Retina (tissue), 1 donor: ENCODE measurements around the gene DGKA.
"Not testable (repeated sequence)": the region's sequence is repeated elsewhere in the genome, so short reads cannot be mapped to it uniquely, and the experiment has no call there.

Experiments used
- DNase-seq: peaks from one replicate; pipeline ENCODE4 v3.0.0-alpha.2; 2016

Gene DGKA

DNA sequence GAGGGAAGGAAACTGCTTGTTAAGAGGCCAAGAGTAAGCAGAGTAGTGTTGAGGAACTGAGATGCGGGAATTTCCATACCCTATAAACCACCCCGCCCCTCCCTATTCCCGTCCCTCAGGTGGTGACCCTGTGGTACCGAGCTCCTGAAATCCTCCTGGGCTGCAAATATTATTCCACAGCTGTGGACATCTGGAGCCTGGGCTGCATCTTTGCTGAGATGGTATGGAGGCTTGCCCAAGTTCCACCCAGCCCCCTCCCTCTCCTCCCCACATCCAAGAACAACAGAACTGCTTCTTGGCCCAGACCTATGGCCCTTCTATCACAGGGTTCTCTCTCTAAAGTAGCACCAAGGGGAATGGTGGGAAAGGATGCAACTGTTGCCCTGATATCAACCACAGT, 38.4 kb downstream of the DGKA start:
- DNase-seq: no peak

DNA sequence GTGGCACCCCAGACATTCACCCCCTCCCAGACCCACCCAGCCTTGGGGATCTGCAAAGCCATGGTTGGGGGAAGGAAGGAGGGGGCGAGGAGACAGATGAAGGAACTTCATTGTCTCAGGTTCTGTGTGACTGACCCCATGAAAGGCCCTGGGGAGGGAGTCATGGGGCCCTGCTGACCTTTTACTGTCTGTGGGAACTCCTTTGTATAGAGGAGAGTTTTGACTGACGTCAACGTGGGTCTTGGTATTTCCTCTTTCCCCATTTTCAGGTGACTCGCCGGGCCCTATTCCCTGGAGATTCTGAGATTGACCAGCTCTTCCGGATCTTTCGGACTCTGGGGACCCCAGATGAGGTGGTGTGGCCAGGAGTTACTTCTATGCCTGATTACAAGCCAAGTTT, 39.8 kb downstream of the DGKA start:
- DNase-seq: no peak

GRCh38 chr12:55972042-55972441, 41.1 kb downstream of the DGKA start:
- DNase-seq: no peak

GRCh38 chr12:55972456-55972855, 41.5 kb downstream of the DGKA start:
- DNase-seq: no peak

DNA sequence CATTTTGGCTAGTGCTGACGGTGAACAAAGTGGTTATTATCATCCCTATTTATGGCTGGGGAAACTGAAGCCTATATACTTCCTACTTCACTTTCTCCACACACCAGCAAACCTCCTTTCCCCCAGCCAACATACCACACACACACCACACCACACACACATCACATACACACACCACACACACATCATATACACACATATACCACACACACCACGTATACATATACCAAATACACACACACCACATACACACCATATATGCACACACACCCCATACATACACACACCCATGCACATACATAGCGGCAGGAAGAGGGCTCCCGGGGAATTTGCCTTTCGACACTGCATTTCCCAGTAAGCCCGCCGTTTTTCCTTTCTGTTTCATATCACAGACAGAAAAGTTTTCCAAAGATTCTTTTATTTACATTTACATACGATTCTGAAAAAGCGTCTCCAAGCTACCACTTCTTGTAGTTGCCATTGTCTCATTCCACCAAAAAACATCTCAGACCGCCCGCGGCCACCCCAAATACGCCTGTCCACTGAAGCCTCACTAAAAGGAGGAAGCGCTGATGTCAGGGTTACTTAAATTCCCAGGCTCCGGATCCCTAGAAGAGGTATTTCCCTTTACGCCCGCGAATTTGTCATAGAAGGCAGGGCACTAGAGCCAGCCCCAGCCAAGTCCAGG, 42.1 kb downstream of the DGKA start:
- DNase-seq: no peak

GRCh38 chr12:55973599-55974307, 42.8 kb downstream of the DGKA start, which contains the start of gene RAB5B:
RAB5B (plus strand) TSS chr12:55974078; CDS start chr12:55986961, 12,883 bp downstream.
- peak; percentile 96 for DNase-seq

- DNase-seq: no peak
Measured at GRCh38 chr12:55974308-55974730, 43.4 kb downstream of the DGKA start.

DNA sequence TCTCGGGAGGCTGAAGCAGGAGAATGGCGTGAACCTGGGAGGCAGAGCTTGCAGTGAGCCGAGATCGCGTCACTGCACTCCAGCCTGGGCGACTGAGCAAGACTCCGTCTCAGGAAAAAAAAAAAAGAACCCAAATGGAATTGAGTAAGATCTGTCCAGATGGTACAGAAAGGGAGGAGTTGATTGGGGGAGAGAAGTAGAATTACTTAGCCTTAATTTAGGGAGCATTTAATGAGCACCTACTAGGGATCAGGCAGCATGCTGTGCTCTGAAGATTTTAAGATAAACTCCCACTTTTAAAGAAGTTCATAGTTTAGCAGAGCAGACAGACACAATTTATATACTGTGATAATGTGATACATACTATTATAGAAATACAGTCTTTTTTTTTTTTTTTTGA, 47.4 kb downstream of the DGKA start:
- DNase-seq: no peak

- no peak for DNase-seq
Measured at GRCh38 chr12:55979069-55979468, 48.1 kb downstream of the DGKA start.

DNA sequence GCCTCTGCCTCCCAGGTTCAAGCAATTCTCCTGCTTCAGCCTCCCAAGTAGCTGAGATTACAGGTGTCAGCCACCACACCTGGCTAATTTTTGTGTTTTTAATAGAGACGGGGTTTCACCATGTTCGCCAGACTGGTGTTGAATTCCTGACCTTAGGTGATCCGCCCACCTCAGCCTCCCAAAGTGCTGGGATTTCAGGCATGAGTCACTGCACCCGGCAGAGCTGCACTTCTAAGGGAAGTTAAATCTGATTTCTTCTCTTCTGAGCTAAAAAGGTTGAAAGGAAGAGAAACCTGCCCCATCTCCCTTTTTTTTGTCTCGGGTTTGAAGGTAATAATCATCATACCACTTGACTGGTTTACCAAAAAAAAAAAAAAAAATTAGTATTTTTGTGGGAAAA, 50.9 kb downstream of the DGKA start:
- not testable (repeated sequence) for DNase-seq

- no peak for DNase-seq
Measured at GRCh38 chr12:55982319-55982936, 51.5 kb downstream of the DGKA start.

- no peak for DNase-seq
Measured at GRCh38 chr12:55983232-55983842, 52.4 kb downstream of the DGKA start.

DNA sequence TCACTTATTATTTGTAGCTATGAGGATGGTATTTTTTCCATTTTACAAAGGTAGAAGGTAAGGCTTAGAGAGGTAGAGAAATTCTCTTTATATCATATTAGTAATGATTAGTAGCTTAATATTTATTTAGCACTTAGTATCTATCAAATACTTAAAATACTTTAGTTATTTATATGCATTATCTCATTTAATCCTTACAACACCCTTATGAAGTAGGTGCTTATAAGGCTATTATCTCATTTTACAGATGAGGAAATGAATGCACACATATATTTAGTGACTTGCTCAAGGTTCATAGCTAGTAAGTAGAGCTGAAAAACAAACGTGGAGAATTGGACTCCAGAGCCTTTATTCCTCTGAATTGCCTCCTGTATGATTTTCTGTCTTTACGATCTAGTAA, 53.9 kb downstream of the DGKA start:
- DNase-seq: no peak

DNA sequence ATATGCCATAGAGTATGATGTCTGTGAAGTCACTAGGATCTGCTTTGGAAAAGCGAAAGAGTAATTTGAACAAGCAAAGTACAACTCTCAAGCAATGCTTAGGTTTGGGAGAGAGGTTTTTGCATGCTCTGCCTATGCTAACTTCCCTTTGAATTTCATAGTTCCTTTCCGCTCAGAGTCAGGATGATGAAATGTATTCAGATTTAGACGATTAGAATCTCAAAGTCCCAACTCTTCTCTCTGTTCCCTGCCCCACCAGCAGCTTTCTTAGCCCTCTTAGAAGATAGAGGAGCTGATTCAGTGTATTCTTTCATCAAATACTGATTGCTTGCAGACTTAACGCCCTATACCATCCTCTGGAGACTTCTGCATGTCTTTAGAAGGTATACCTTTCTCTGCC, 54.4 kb downstream of the DGKA start:
- no peak for DNase-seq

GRCh38 chr12:55985976-55986375, 55.0 kb downstream of the DGKA start:
- not testable (repeated sequence) for DNase-seq

DNA sequence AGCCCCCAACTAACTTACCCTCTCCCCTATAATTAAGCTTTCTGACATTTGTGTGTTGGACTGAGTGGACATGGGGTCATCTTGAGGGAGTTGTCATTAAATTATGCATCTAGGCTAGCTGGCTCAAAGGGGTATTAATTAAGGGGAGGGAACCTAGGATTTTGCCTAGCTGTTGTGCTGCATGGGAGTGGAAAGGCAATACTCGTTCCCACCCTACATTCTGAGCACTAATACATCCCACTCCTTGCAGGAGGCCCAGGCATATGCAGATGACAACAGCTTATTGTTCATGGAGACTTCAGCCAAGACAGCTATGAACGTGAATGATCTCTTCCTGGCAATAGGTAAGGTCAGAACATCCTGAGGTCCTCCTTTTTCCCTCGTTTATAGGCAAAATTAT, 60.1 kb downstream of the DGKA start:
- DNase-seq: no peak

DNA sequence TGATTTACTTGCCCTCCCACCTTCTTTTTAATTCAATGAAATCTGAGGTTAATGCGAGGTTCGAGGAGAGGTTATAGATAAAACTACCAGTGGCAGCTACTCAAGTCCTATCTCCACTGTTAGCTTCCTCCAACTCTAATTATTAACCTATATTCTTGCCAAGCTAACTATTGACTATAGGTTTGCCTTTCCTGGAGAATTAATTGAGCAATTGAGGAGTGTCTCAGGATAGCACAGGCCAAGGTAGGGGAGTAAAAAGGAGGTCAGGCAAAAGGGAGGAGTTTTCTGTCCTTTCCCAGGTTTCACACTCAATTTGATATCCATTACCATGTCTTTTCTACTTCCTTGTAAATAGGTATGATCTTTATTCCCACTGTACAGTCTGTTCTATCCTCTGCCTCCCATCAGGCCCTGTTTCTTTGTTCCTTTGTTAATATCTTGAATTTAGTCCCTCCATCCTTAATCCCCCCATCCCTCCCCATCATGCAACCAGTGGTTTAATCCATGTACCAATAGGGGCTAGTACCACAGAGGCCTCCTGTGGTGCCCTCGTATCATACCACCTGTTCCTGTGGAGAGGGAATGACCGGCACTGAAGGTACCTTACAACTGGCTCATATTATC, 62.4 kb downstream of the DGKA start:
- DNase-seq: no peak

GRCh38 chr12:55995366-55995765, 64.4 kb downstream of the DGKA start:
- DNase-seq: no peak

DNA sequence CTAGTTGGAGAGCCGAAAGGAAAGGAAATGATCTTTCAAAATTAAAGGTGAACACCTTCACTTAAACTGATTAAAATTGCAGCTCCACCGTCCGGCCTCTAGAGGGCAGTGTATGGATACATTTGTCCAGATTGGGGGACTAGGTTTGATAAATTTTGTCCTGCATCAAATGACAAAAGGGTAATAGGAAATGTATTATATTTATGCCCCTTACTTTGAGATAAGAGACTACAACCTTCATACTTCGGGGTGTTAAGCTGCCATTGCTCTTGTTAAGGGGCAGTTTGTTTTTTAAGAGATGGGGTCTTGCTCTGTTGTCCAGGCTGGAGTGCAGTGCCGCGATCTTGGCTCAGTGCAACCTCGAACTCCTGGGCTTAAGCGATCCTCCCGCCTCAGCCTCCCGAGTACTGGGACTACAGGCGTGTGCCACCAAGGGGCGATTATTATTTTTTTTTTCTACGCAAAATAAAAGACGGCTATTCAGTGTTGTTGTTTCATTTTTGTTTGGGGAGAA, 65.3 kb downstream of the DGKA start:
- peak; percentile 74 for DNase-seq

GRCh38 chr12:55996715-55997534, 66.0 kb downstream of the DGKA start, which contains the start of gene SUOX:
SUOX (plus strand) TSS chr12:55997276; CDS start chr12:56002222, 4,946 bp downstream.
- peak; percentile 91 for DNase-seq

DNA sequence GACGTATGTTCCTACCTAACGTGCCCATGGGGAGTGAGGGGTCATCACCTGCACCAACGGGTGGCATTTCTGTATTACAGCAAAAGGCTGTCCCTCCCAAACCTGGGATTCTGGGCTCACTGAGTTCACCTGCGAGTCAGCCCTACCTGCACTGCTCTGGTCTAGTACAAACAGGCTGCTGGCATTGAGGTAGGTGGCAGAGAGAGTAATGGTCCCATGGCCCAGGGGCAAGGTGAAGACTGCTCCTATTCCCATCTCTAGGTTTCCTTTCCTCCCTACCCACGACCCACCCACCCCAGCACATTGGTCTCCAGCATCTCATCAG, 66.5 kb downstream of the DGKA start:
- DNase-seq: no peak

- DNase-seq: not testable (repeated sequence)
Measured at GRCh38 chr12:55999522-55999921, 68.6 kb downstream of the DGKA start.
